HEK293 (cell line): ENCODE data around the gene CFAP99.

Source experiments
- GLI2 ChIP-seq: fragments of 450-650 bp; formaldehyde crosslinking; IDR thresholded peaks from 2 replicates; pipeline ENCODE4; 2017; ENCODE audit warnings: missing biosample characterization, missing genetic modification characterization, low read depth, borderline replicate concordance
- GLI4 ChIP-seq: fragments of 450-650 bp; formaldehyde crosslinking; IDR thresholded peaks from 2 replicates; pipeline ENCODE4 v1.5.1; 2016; ENCODE audit warnings: missing biosample characterization, missing genetic modification characterization
- KLF8 ChIP-seq: fragments of 450-650 bp; formaldehyde crosslinking; IDR thresholded peaks from 2 replicates; pipeline ENCODE4 v1.5.1; 2016; ENCODE audit warnings: missing biosample characterization, missing genetic modification characterization
- TCF7L2 ChIP-seq: IDR thresholded peaks from 2 replicates; pipeline ENCODE4 v1.6.1; 2011; ENCODE audit warnings: low read depth, mild to moderate bottlenecking, inconsistent platforms, low read length, moderate library complexity, borderline replicate concordance
- ZNF10 ChIP-seq: fragments of 450-650 bp; formaldehyde crosslinking; IDR thresholded peaks from 2 replicates; pipeline ENCODE4 v1.5.1; 2017; ENCODE audit warnings: missing biosample characterization, missing genetic modification characterization
- ZNF155 ChIP-seq: fragments of 450-650 bp; formaldehyde crosslinking; IDR thresholded peaks from 2 replicates; pipeline ENCODE4 v1.5.1; 2016; ENCODE audit warnings: missing biosample characterization, missing genetic modification characterization
- ZNF830 ChIP-seq: fragments of 450-650 bp; IDR thresholded peaks from 2 replicates; pipeline ENCODE4 v1.5.0; 2018; ENCODE audit warnings: missing biosample characterization, missing genetic modification characterization, low read depth, mild to moderate bottlenecking, moderate library complexity
- TF ChIP-seq, protein P1 (sequence below): fragments of 450-650 bp; formaldehyde crosslinking; IDR thresholded peaks from 2 replicates; pipeline ENCODE4 v1.5.1; 2016; ENCODE audit warnings: missing biosample characterization, missing genetic modification characterization
- TF ChIP-seq, protein P2 (sequence below): fragments of 450-650 bp; formaldehyde crosslinking; IDR thresholded peaks from 2 replicates; pipeline ENCODE4; 2016; ENCODE audit warnings: missing biosample characterization, missing genetic modification characterization
- TF ChIP-seq, protein P3 (sequence below): fragments of 450-650 bp; formaldehyde crosslinking; IDR thresholded peaks from 2 replicates; pipeline ENCODE4 v1.5.1; 2016; ENCODE audit warnings: missing biosample characterization, missing genetic modification characterization
- TF ChIP-seq, protein P4 (sequence below): fragments of 450-650 bp; formaldehyde crosslinking; IDR thresholded peaks from 2 replicates; pipeline ENCODE4 v1.5.1; 2017; ENCODE audit warnings: missing biosample characterization, missing genetic modification characterization
- TF ChIP-seq, protein P5 (sequence below): sonication (generic); formaldehyde crosslinking; IDR thresholded peaks from 2 replicates; pipeline ENCODE4 v1.8.1; 2022; ENCODE audit warnings: mild to moderate bottlenecking, moderate library complexity, missing genetic modification reagents
- TF ChIP-seq, protein P6 (sequence below): fragments of 450-650 bp; formaldehyde crosslinking; IDR thresholded peaks from 2 replicates; pipeline ENCODE4 v1.5.1; 2016; ENCODE audit warnings: missing biosample characterization, missing genetic modification characterization

DNA sequence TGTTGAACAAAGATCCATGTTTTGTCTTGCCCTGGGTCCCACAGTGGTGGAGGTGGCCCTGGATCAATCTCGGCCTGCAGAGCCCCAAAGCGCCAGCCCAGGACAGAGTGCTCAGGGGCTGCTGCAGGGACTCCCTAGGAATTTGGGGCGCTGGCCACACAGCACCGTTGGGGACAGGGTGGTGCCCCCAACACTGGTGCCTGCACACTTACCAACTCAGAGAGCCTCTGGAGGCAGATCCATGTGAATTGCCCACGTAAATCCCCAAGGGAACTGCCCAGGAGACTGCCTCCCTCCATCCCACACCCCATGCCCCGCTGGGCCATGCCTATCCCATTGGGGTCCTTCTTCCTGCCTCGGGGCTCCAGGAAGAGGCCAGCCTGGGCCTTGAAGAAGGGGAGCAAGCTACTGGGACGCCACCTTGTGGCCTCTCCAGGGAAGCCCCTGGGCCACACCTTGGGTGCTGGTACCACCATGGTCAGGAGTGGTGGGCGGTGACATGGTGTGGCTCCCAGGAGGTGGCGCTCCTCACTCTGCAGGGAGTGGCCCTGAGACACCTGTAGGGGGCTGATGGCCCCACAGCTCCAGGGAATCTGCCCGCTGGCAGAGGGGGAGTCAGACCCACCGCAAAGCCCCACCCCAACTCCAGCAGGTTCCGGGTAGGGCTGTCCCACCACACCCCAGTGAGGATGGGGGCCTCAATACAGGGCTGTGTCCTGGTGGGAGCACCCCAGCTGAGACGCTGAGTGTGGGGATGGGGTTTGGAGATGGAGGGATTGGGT, 22.8 kb downstream of the CFAP99 start:
- TF ChIP-seq, protein P1, sequence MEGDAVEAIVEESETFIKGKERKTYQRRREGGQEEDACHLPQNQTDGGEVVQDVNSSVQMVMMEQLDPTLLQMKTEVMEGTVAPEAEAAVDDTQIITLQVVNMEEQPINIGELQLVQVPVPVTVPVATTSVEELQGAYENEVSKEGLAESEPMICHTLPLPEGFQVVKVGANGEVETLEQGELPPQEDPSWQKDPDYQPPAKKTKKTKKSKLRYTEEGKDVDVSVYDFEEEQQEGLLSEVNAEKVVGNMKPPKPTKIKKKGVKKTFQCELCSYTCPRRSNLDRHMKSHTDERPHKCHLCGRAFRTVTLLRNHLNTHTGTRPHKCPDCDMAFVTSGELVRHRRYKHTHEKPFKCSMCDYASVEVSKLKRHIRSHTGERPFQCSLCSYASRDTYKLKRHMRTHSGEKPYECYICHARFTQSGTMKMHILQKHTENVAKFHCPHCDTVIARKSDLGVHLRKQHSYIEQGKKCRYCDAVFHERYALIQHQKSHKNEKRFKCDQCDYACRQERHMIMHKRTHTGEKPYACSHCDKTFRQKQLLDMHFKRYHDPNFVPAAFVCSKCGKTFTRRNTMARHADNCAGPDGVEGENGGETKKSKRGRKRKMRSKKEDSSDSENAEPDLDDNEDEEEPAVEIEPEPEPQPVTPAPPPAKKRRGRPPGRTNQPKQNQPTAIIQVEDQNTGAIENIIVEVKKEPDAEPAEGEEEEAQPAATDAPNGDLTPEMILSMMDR (tag by site-specific recombination), result peak; percentile 89
- TF ChIP-seq GLI4 (tag by site-specific recombination) (no peak), KLF8 (0 out of 2 replicates have a peak, but pooled peaks have one; percentile 21), ZNF10 (tag by site-specific recombination) (no peak), ZNF155 (tag by site-specific recombination) (no peak), GLI2 (no peak), ZNF830 (no peak), TCF7L2 (no peak)
- TF ChIP-seq, protein P2, sequence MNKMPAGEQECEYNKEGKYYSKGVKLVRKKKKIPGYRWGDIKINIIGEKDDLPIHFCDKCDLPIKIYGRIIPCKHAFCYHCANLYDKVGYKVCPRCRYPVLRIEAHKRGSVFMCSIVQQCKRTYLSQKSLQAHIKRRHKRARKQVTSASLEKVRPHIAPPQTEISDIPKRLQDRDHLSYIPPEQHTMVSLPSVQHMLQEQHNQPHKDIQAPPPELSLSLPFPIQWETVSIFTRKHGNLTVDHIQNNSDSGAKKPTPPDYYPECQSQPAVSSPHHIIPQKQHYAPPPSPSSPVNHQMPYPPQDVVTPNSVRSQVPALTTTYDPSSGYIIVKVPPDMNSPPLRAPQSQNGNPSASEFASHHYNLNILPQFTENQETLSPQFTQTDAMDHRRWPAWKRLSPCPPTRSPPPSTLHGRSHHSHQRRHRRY (tag by site-specific recombination), result no peak
- TF ChIP-seq, protein P3, sequence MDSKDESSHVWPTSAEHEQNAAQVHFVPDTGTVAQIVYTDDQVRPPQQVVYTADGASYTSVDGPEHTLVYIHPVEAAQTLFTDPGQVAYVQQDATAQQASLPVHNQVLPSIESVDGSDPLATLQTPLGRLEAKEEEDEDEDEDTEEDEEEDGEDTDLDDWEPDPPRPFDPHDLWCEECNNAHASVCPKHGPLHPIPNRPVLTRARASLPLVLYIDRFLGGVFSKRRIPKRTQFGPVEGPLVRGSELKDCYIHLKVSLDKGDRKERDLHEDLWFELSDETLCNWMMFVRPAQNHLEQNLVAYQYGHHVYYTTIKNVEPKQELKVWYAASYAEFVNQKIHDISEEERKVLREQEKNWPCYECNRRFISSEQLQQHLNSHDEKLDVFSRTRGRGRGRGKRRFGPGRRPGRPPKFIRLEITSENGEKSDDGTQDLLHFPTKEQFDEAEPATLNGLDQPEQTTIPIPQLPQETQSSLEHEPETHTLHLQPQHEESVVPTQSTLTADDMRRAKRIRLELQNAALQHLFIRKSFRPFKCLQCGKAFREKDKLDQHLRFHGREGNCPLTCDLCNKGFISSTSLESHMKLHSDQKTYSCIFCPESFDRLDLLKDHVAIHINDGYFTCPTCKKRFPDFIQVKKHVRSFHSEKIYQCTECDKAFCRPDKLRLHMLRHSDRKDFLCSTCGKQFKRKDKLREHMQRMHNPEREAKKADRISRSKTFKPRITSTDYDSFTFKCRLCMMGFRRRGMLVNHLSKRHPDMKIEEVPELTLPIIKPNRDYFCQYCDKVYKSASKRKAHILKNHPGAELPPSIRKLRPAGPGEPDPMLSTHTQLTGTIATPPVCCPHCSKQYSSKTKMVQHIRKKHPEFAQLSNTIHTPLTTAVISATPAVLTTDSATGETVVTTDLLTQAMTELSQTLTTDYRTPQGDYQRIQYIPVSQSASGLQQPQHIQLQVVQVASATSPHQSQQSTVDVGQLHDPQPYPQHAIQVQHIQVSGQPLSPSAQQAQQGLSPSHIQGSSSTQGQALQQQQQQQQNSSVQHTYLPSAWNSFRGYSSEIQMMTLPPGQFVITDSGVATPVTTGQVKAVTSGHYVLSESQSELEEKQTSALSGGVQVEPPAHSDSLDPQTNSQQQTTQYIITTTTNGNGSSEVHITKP (tag by site-specific recombination), result peak; percentile 56
- TF ChIP-seq, protein P4, sequence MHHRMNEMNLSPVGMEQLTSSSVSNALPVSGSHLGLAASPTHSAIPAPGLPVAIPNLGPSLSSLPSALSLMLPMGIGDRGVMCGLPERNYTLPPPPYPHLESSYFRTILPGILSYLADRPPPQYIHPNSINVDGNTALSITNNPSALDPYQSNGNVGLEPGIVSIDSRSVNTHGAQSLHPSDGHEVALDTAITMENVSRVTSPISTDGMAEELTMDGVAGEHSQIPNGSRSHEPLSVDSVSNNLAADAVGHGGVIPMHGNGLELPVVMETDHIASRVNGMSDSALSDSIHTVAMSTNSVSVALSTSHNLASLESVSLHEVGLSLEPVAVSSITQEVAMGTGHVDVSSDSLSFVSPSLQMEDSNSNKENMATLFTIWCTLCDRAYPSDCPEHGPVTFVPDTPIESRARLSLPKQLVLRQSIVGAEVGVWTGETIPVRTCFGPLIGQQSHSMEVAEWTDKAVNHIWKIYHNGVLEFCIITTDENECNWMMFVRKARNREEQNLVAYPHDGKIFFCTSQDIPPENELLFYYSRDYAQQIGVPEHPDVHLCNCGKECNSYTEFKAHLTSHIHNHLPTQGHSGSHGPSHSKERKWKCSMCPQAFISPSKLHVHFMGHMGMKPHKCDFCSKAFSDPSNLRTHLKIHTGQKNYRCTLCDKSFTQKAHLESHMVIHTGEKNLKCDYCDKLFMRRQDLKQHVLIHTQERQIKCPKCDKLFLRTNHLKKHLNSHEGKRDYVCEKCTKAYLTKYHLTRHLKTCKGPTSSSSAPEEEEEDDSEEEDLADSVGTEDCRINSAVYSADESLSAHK (tag by site-specific recombination), result no peak
- TF ChIP-seq, protein P5, sequence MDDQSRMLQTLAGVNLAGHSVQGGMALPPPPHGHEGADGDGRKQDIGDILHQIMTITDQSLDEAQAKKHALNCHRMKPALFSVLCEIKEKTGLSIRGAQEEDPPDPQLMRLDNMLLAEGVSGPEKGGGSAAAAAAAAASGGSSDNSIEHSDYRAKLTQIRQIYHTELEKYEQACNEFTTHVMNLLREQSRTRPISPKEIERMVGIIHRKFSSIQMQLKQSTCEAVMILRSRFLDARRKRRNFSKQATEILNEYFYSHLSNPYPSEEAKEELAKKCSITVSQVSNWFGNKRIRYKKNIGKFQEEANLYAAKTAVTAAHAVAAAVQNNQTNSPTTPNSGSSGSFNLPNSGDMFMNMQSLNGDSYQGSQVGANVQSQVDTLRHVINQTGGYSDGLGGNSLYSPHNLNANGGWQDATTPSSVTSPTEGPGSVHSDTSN (CRISPR knock-in tag), result no peak
- TF ChIP-seq, protein P6, sequence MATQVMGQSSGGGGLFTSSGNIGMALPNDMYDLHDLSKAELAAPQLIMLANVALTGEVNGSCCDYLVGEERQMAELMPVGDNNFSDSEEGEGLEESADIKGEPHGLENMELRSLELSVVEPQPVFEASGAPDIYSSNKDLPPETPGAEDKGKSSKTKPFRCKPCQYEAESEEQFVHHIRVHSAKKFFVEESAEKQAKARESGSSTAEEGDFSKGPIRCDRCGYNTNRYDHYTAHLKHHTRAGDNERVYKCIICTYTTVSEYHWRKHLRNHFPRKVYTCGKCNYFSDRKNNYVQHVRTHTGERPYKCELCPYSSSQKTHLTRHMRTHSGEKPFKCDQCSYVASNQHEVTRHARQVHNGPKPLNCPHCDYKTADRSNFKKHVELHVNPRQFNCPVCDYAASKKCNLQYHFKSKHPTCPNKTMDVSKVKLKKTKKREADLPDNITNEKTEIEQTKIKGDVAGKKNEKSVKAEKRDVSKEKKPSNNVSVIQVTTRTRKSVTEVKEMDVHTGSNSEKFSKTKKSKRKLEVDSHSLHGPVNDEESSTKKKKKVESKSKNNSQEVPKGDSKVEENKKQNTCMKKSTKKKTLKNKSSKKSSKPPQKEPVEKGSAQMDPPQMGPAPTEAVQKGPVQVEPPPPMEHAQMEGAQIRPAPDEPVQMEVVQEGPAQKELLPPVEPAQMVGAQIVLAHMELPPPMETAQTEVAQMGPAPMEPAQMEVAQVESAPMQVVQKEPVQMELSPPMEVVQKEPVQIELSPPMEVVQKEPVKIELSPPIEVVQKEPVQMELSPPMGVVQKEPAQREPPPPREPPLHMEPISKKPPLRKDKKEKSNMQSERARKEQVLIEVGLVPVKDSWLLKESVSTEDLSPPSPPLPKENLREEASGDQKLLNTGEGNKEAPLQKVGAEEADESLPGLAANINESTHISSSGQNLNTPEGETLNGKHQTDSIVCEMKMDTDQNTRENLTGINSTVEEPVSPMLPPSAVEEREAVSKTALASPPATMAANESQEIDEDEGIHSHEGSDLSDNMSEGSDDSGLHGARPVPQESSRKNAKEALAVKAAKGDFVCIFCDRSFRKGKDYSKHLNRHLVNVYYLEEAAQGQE (tag by site-specific recombination), result 0 out of 2 replicates have a peak, but pooled peaks have one; percentile 9
